HG02588 (cell line): Measurements from ENCODE around the gene GBP3.
"Not testable (repeated sequence)": the region's sequence is repeated elsewhere in the genome, so short reads cannot be mapped to it uniquely, and the experiment has no call there.

Source experiments
- ATAC-seq: cut with Tn5 transposase; IDR thresholded peaks from one replicate; pipeline ENCODE4 v1.9.1; 2021; ENCODE audit warnings: mild to moderate bottlenecking, moderate library complexity; ENCODE audit not compliant: unreplicated experiment

Gene GBP3

DNA sequence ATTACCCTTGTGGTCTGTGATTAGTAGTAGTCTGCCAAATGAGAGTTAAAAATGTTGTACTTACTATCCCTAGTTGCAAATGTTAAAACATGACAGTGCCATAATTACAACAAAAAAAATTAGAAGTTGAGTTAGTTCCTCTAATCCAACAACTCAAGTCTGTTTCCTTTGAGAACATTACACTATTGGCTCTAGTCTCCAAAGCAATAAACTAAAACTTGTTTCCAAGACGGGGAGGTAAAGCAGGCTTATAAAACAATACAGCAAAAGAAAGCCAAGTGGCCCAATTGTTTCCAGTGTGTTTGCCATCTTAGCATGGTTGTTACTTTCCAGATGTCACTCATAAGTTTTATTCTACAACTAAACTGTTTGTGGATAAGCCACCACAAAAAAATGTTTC is 41.8 kb downstream of the GBP3 start:
- ATAC-seq, result no peak

DNA sequence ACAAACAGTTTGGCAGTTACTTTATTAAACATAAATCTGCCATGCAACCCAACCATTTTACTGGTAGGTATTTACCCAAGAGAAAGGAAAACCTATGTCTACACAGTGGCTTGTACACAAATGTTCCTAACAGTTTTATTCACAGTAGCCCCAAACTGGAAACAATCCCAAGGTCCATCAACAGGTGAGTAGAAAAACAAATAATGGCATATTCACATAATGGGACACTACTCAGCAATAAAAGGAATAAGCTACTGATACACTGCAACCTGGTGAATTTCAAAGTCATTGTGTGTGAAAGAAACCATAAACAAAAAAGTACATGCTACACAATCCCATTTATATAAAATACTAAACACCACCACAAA is 42.9 kb downstream of the GBP3 start:
- no peak for ATAC-seq

DNA sequence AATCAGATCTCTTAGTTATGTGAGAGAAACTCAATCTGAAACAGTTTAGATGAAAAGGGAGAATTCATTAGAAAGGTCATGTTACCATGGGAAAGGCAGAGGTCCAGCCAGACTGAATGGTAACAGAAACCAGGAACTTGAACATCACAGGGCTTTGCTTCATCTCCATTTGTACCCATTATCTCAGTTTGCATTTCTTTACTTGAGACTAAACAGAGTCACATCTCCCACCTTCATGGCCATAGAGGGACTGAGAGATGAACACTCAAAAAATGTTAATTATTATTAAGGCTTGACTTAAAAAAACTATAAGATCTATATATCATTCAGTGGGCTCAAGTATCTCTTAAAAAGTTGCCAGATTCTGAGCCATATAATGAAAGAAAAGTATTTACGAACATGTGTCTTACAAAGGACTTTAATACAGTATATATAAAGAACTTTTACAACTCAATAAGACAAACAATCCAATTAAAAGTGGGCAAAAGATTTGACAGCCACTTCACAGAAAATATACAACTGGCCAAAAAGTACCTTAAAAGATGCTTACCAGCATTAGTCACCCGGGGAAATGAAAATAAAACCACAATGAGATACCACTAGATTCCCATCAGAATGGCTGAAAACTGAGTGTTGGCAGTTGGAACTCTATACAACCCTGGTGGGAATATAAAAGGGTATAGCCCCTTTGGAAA is 43.5 kb downstream of the GBP3 start:
- ATAC-seq, result no peak

DNA sequence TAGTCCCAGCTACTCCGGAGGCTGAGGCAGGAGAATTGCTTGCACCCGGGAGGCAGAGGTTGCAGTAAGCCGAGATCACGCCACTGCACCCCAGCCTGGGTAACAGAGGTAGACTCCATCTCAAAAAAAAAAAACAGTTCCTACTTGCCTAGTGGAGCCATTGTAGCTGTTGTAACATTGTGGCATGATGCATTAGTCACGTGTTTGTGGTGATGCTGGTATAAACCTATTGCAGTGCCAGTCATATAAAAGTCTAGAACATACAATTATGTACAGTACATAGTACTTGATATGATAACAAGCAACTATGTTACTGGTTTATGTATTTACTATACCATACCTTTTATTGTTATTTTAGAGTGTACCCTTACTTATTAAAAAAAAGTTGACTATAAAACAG is 46.4 kb downstream of the GBP3 start:
- no peak for ATAC-seq

DNA sequence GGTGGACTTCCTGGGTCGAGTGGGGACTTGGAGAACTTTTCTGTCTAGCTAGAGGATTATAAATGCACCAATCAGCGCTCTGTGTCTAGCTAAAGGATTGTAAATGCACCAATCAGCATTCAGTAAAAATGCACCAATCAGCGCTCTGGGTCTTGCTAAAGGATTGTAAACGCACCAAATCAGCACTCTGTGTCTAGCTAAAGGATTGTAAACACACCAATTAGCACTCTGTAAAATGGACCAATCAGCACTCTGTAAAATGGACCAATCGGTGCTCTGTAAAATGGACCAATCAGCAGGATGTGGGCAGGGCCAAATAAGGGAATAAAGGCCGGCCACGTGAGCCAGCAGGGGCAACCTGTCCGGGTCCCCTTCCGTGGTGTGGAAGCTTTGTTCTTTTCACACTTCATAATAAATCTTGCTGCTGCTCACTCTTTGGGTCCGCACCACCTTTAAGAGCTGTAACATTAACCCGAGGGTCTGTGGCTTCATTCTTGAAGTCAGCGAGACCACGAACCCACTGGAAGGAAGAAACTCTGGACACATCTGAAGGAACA is 48.0 kb downstream of the GBP3 start:
- ATAC-seq, result not testable (repeated sequence)

DNA sequence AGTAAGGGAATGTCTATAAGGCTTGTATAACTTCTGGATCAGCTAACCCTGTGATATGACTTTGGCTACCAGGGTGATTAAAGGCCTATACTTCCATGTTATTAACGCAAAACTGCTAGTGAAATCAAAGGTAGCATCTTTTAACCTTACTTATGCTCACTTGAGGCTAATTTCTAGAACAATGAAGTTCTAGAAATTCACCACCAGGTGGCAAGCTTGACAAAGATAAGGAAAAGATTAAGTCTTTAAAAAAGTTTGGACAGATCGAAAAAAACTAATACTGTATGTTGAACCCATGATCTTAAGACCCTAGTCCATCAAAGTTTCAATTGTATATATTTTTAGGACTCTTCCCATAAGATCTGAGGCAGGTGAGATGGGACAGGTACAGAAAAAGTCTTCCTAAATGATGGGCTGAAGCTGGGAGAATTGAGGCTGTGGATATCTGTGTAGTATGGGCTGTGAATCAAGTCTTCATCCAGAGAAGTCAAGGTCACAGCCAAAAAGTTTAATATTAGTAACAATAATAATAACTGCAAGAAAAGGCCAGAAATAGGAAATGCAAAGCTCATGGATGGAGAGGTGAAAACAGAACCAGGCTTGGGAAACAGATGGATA is 49.0 kb downstream of the GBP3 start:
- ATAC-seq, result no peak

DNA sequence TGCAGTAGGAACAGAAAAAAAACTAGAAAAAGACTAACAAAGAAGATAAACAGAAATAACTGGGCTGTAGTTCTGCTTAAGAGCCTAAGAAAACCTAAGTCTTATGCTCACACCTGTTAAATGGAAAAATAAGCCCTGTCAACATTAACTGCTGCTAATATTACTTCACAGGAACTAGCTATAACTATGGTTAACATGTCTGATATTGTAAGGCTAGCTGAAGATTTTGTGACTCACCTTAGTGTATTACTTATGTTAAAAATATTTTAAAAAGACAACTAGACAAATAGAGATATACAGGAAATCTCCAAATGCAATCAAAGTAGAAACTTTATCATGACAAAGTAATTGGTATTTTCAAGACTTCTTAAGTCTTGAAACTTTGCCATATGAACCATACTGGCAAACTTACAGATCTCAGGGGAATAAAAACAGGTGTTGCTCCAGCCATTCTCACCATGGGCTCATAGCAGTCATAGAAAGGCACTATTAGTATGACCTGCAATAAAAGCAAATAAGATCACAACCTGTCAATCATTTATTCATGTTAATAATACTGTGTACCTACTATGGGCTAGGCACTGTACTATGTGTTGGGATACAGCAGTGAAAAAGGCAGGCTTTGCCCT is 60.9 kb downstream of the GBP3 start:
- no peak for ATAC-seq

DNA sequence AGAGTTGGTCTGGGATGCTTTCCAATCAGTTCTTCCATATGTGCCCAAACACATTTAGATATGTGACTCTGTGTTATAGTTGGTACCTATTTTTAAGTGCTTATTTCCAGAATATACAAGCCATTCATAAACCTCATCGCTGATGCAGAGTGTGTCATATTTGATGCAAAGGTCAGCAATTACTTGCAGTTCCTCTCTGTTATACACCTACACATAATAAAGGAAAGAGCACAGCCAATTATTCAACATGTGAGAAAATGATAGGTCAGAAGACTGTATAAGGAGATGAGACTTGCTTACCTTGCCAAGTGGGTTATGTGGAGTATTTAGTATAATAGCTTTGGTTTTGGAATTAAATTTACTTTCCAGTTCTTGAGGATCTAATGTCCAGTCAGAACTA is 61.6 kb downstream of the GBP3 start:
- no peak for ATAC-seq
